SJSA1 (cell line): ENCODE measurements around the gene ATP1B2. TPM values are rescaled to one million over a fixed set of nuclear protein-coding genes. Genes with fewer than 3 reads are reported as not detected.

Source experiments
- DNase-seq, 2 experiments: peaks; one replicate each; pipeline ENCODE4 v3.0.0-alpha.2; 2015 to 2020; ENCODE audit warnings: low spot score in 2 of 2, low read depth in 1 of 2
- H3K27ac ChIP-seq: fragments of 250-450 bp; sonication (Bioruptor Pico); 2 replicates; pipeline ENCODE4 v1.5.1; 2020; ENCODE audit warnings: mild to moderate bottlenecking, moderate library complexity
- H3K27me3 ChIP-seq: fragments of 250-450 bp; sonication (Bioruptor Pico); replicated peaks from 2 replicates; pipeline ENCODE4 v1.5.1; 2020; ENCODE audit warnings: mild to moderate bottlenecking, moderate library complexity
- H3K36me3 ChIP-seq: fragments of 250-450 bp; sonication (Bioruptor Pico); 2 replicates; pipeline ENCODE4 v1.5.1; 2020; ENCODE audit warnings: mild to moderate bottlenecking
- H3K4me1 ChIP-seq: fragments of 250-450 bp; sonication (Bioruptor Pico); replicated peaks from 2 replicates; pipeline ENCODE4 v1.6.1; 2021; ENCODE audit warnings: mild to moderate bottlenecking
- H3K4me3 ChIP-seq: fragments of 250-450 bp; sonication (Bioruptor Pico); 2 replicates; pipeline ENCODE4 v1.5.1; 2020; ENCODE audit warnings: mild to moderate bottlenecking
- H3K9me3 ChIP-seq: fragments of 250-450 bp; sonication (Bioruptor Pico); replicated peaks from 2 replicates; pipeline ENCODE4 v1.5.1; 2020; ENCODE audit warnings: mild to moderate bottlenecking
- total RNA-seq: library from RNA; depleted of rRNA; stranded (reverse); fragments of >200 nt; shearing (Covaris generic); gene quantifications from 2 replicates; pipeline ENCODE4 v1.2.3, GENCODE V29; 2014; rRNA removed

The ATP1B2 gene
- total RNA-seq, 1 experiment from 2014 or later = not detected

GRCh38 chr17:7703584-7704479, 53.1 kb downstream of the ATP1B2 start:
- H3K27ac ChIP-seq = no peak overlapping the region
- peaks cover 8% of the 10 kb centered on the region; the same call in 1 of the 2 replicates for H3K36me3 ChIP-seq
- peaks cover 31% of the 10 kb centered on the region for H3K27me3 ChIP-seq
- H3K9me3 ChIP-seq = no peaks in the 10 kb centered on the region
- DNase-seq = no peak
- peaks cover 7% of the 10 kb centered on the region for H3K4me1 ChIP-seq
- H3K4me3 ChIP-seq = no peak overlapping the region

GRCh38 chr17:7704601-7705268, 54.0 kb downstream of the ATP1B2 start, which contains the start of gene EFNB3:
TSS of gene EFNB3 (plus strand) at chr17:7705202. CDS start at chr17:7705599, 397 bp downstream.
- Histone ChIP-seq H3K9me3 (no peaks in the 10 kb centered on the region), H3K4me3 (no peak within 1 kb of the TSS; the same call in 1 of the 2 replicates), H3K27ac (no peak within 1 kb of the TSS), H3K27me3 (peaks cover 31% of the 10 kb centered on the region), H3K4me1 (peaks cover 7% of the 10 kb centered on the region), H3K36me3 (peaks cover 8% of the 10 kb centered on the region; the same call in 1 of the 2 replicates)
- no peak for DNase-seq

- no peaks in the 10 kb centered on the region for H3K9me3 ChIP-seq
- no peak overlapping the region; the same call in 1 of the 2 replicates for H3K4me3 ChIP-seq
- no peak for DNase-seq
- peaks cover 7% of the 10 kb centered on the region for H3K4me1 ChIP-seq
- peaks cover 31% of the 10 kb centered on the region for H3K27me3 ChIP-seq
- peaks cover 8% of the 10 kb centered on the region; the same call in 1 of the 2 replicates for H3K36me3 ChIP-seq
- H3K27ac ChIP-seq = no peak overlapping the region
Observed at GRCh38 chr17:7705269-7706255, 54.8 kb downstream of the ATP1B2 start.

- H3K9me3 ChIP-seq = no peaks in the 10 kb centered on the region
- no peak for DNase-seq
- H3K27me3 ChIP-seq = peaks cover 38% of the 10 kb centered on the region
- peaks cover 7% of the 10 kb centered on the region for H3K4me1 ChIP-seq
- H3K36me3 ChIP-seq = peaks cover under 1% of the 10 kb centered on the region; the same call in 1 of the 2 replicates
- no peak overlapping the region for H3K27ac ChIP-seq
- no peak overlapping the region for H3K4me3 ChIP-seq
Observed at GRCh38 chr17:7706631-7707354, 56.1 kb downstream of the ATP1B2 start.

Other genes starting within 250 kb of the ATP1B2 start
- 24.7 and 28.8 TPM in 2 replicates for gene TMEM256, start 246.8 kb upstream of the ATP1B2 start, total RNA-seq
- gene NLGN2, start 243.1 kb upstream of the ATP1B2 start, total RNA-seq = 2.2 and 3.9 TPM in 2 replicates
- gene SPEM1, start 230.6 kb upstream of the ATP1B2 start, total RNA-seq = not detected in 2 replicates
- not detected in 2 replicates for gene SPEM2, start 225.3 kb upstream of the ATP1B2 start, total RNA-seq
- not detected in 2 replicates for gene SPEM3, start 222.1 kb upstream of the ATP1B2 start, total RNA-seq
- gene TMEM102, start 215.5 kb upstream of the ATP1B2 start, total RNA-seq = 0.45 TPM in 1 of 2 replicates, not detected in the other
- gene FGF11, start 211.4 kb upstream of the ATP1B2 start, total RNA-seq = not detected in 2 replicates
- gene CHRNB1, start 205.9 kb upstream of the ATP1B2 start, total RNA-seq = 3.9 and 14.7 TPM in 2 replicates
- 13.8 and 19.9 TPM in 2 replicates for gene ZBTB4, start 171.3 kb upstream of the ATP1B2 start, total RNA-seq
- not detected in 2 replicates for gene SLC35G6, start 169.5 kb upstream of the ATP1B2 start, total RNA-seq
- 17.5 and 29.3 TPM in 2 replicates for gene POLR2A, start 166.6 kb upstream of the ATP1B2 start, total RNA-seq
- 5.9 and 22.8 TPM in 2 replicates for gene TNFSF12, start 101.9 kb upstream of the ATP1B2 start, total RNA-seq
- 0.56 and 1.3 TPM in 2 replicates for gene TNFSF13, start 92.2 kb upstream of the ATP1B2 start, total RNA-seq
- 74.9 and 101 TPM in 2 replicates for gene SENP3, start 89.0 kb upstream of the ATP1B2 start, total RNA-seq
- 0.31 and 5.2 TPM in 2 replicates for gene CD68, start 71.3 kb upstream of the ATP1B2 start, total RNA-seq
- 166 and 213 TPM in 2 replicates for gene MPDU1, start 67.1 kb upstream of the ATP1B2 start, total RNA-seq
- gene SOX15, start 60.8 kb upstream of the ATP1B2 start, total RNA-seq = not detected in 2 replicates
- 39.6 and 49.5 TPM in 2 replicates for gene FXR2, start 36.0 kb upstream of the ATP1B2 start, total RNA-seq
- 28.1 and 40.1 TPM in 2 replicates for gene SAT2, start 23.1 kb upstream of the ATP1B2 start, total RNA-seq
- gene SHBG, start 20.8 kb upstream of the ATP1B2 start, total RNA-seq = not detected in 2 replicates
- gene TP53, start 36.6 kb downstream of the ATP1B2 start, total RNA-seq = 28.4 and 40.6 TPM in 2 replicates
- 13.8 and 14.2 TPM in 2 replicates for gene WRAP53, start 37.6 kb downstream of the ATP1B2 start, total RNA-seq
- not detected in 2 replicates for gene EFNB3, start 54.3 kb downstream of the ATP1B2 start, total RNA-seq
- not detected in 2 replicates for gene DNAH2, start 66.8 kb downstream of the ATP1B2 start, total RNA-seq
- gene KDM6B, start 183.3 kb downstream of the ATP1B2 start, total RNA-seq = 0.34 and 0.85 TPM in 2 replicates
- gene TMEM88, start 204.1 kb downstream of the ATP1B2 start, total RNA-seq = not detected in 2 replicates
- gene NAA38, start 206.6 kb downstream of the ATP1B2 start, total RNA-seq = 90.7 and 148 TPM in 2 replicates
- gene CYB5D1, start 207.1 kb downstream of the ATP1B2 start, total RNA-seq = 2.6 and 2.8 TPM in 2 replicates
- 58.3 and 101 TPM in 2 replicates for gene CHD3, start 237.9 kb downstream of the ATP1B2 start, total RNA-seq